Osteocyte (in vitro differentiated cells): ENCODE measurements around the gene RFXAP. TPM values are rescaled to one million over a fixed set of nuclear protein-coding genes. Genes with fewer than 3 reads are reported as not detected.

Experiments used
- DNase-seq: peaks from one replicate; pipeline ENCODE4 v3.0.0; 2021; ENCODE audit warnings: mixed read lengths; ENCODE audit not compliant: unreplicated experiment; ENCODE audit errors: extremely low spot score
- H3K27ac Mint-ChIP-seq: one replicate; pipeline ENCODE4 v1.8.0; 2021; ENCODE audit warnings: mild to moderate bottlenecking, mixed read lengths; ENCODE audit not compliant: unreplicated experiment
- H3K27me3 Mint-ChIP-seq: one replicate; pipeline ENCODE4 v1.8.0; 2021; ENCODE audit warnings: mixed read lengths; ENCODE audit not compliant: unreplicated experiment
- H3K36me3 Mint-ChIP-seq: one replicate; pipeline ENCODE4 v1.8.0; 2021; ENCODE audit warnings: mixed read lengths; ENCODE audit not compliant: unreplicated experiment
- H3K4me1 Mint-ChIP-seq: one replicate; pipeline ENCODE4 v1.8.0; 2021; ENCODE audit warnings: mixed read lengths; ENCODE audit not compliant: unreplicated experiment
- H3K4me3 Mint-ChIP-seq: one replicate; pipeline ENCODE4 v1.8.0; 2021; ENCODE audit warnings: mild to moderate bottlenecking, moderate library complexity, mixed read lengths; ENCODE audit not compliant: unreplicated experiment
- H3K9me3 Mint-ChIP-seq: one replicate; pipeline ENCODE4 v1.8.0; 2021; ENCODE audit warnings: mixed read lengths; ENCODE audit not compliant: unreplicated experiment
- CTCF ChIP-seq: fragments of 200-600 bp; sonication (generic); IDR thresholded peaks from 2 replicates; pipeline ENCODE4 v1.5.0; 2021; ENCODE audit warnings: antibody characterized with exemption, mild to moderate bottlenecking, moderate library complexity
- total RNA-seq: library from RNA; stranded (reverse); gene quantifications from 2 replicates; pipeline ENCODE4 v1.2.1, GENCODE V29; 2021

Gene RFXAP
- total RNA-seq, 1 donor from 2014 or later = 4.9 TPM

DNA sequence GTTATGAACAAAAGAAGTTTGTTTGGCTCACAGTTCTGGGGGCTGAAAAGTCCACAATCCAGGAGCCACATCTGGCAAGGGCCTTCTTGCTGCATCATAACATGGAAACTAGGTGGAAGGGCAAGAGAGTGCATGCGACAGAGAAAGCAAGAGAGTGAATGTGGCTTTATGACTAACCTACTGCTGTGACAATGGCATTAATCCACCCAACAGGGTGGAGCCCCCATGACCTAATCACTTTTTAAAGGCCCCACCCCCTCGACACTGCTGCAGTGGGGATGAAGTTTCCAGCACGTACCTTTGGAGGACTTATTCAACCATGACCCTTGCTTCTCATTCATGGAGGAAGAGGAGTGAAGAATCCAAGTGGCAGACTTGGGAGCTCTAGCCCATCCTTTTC lies 30.0 kb upstream of the RFXAP start:
- peaks cover 7% of the 10 kb centered on the region for H3K27me3 Mint-ChIP-seq
- H3K4me1 Mint-ChIP-seq = no peaks in the 10 kb centered on the region
- no peak for DNase-seq
- H3K36me3 Mint-ChIP-seq = no peaks in the 10 kb centered on the region
- no peak overlapping the region for H3K27ac Mint-ChIP-seq
- H3K9me3 Mint-ChIP-seq = no peaks in the 10 kb centered on the region
- H3K4me3 Mint-ChIP-seq = no peak overlapping the region
- no peak for TF ChIP-seq CTCF

- no peak for TF ChIP-seq CTCF
- H3K27ac Mint-ChIP-seq = no peak overlapping the region
These were observed 29.3 kb upstream of the RFXAP start for GRCh38 chr13:36789730-36790129.

DNA sequence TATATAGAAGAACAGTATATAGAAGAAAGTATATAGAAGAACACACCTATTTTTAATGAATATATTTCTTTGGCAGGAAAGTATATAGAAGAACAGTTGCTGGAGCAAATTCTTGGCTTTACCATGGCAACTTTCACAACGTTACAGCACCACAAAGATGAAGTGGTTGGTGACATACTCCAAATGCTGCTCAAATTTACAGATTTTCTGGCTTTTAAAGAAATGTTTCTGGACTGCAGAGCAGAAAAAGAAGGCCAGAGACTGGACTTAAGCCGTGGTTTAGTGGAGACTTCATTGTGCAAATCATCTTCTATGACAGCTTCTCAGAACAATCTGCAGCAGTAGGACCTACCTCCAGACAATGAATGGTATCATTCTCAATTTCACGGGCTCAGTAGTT lies 24.3 kb upstream of the RFXAP start:
- no peak for TF ChIP-seq CTCF
- Mint-ChIP-seq H3K27me3 (peaks cover 13% of the 10 kb centered on the region), H3K36me3 (no peaks in the 10 kb centered on the region), H3K4me1 (no peaks in the 10 kb centered on the region), H3K9me3 (no peaks in the 10 kb centered on the region), H3K4me3 (no peak overlapping the region), H3K27ac (no peak overlapping the region)
- no peak for DNase-seq

More at GRCh38 chr13:36789730-36790129, 29.3 kb upstream of the RFXAP start:
- DNase-seq = no peak
- Mint-ChIP-seq H3K36me3 (no peaks in the 10 kb centered on the region), H3K4me1 (no peaks in the 10 kb centered on the region), H3K9me3 (no peaks in the 10 kb centered on the region), H3K4me3 (no peak overlapping the region), H3K27me3 (peaks cover 7% of the 10 kb centered on the region)

- Mint-ChIP-seq H3K27me3 (peaks cover 16% of the 10 kb centered on the region), H3K4me3 (no peak overlapping the region), H3K4me1 (no peaks in the 10 kb centered on the region), H3K36me3 (no peaks in the 10 kb centered on the region), H3K27ac (no peak overlapping the region), H3K9me3 (no peaks in the 10 kb centered on the region)
- no peak for DNase-seq
- TF ChIP-seq CTCF = no peak
These were observed 23.6 kb upstream of the RFXAP start for GRCh38 chr13:36795463-36795862.

DNA sequence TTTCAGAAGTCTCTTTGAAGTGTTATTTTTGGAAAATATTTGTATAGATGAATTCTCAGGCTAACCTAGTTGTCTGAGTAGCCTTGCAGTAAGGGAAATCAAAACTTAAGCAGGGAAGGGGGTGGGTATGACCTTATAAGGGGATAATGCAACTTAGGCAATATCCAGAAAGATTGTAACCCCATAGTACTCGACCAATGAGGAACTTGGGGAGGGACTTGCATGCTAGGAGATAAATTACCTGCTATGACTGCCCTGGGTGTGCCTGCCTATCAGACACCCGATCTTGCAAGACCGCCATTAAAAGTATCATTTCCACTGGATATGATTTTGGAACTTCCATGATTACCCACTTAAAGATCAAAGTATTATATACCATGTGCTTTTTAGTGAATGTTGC lies 23.0 kb upstream of the RFXAP start:
- H3K27ac Mint-ChIP-seq = no peak overlapping the region
- H3K27me3 Mint-ChIP-seq = peaks cover 15% of the 10 kb centered on the region
- H3K36me3 Mint-ChIP-seq = no peaks in the 10 kb centered on the region
- H3K4me1 Mint-ChIP-seq = no peaks in the 10 kb centered on the region
- H3K9me3 Mint-ChIP-seq = no peaks in the 10 kb centered on the region
- no peak overlapping the region for H3K4me3 Mint-ChIP-seq
- no peak for TF ChIP-seq CTCF
- DNase-seq = no peak
